Lung (tissue), 12 donors: ENCODE results near the gene SLC4A1. TPM values are rescaled to one million over a fixed set of nuclear protein-coding genes. Genes with fewer than 3 reads are reported as not detected.
A peak's percentile ranks its signal among the peaks of the same experiment; 100 is the strongest.

Experiments
- ATAC-seq: fragments of 200-7000 bp; cut with Tn5 transposase; one replicate; pipeline ENCODE4 v1.9.1; 2020; ENCODE audit warnings: moderate number of reproducible peaks; ENCODE audit not compliant: insufficient read depth, low FRiP score
- DNase-seq, 3 donors: peaks; one replicate each; pipeline ENCODE4 v3.0.0-alpha.2; 2013 to 2017
- H3K27ac ChIP-seq, 2 donors: one replicate each; pipeline ENCODE4 v1.5.1; 2013; ENCODE audit warnings: mild to moderate bottlenecking in 2 of 2, moderate library complexity in 2 of 2, control low read depth in 1 of 2, inconsistent platforms in 1 of 2, low read depth in 1 of 2, low read length in 1 of 2
- H3K27me3 ChIP-seq, 3 donors: one replicate each; pipeline ENCODE4 v1.5.1; 2013; ENCODE audit warnings: low read length in 2 of 3; ENCODE audit not compliant: control insufficient read depth in 3 of 3, insufficient read depth in 3 of 3
- H3K36me3 ChIP-seq, 4 donors: one replicate each; pipeline ENCODE4 v1.5.1; 2013; ENCODE audit warnings: low read length in 4 of 4, mild to moderate bottlenecking in 1 of 4, moderate library complexity in 1 of 4; ENCODE audit not compliant: control insufficient read depth in 4 of 4, insufficient read depth in 4 of 4
- H3K4me1 ChIP-seq, 5 donors: one replicate each; pipeline ENCODE4 v1.5.1; 2013; ENCODE audit warnings: low read length in 5 of 5, mild to moderate bottlenecking in 2 of 5, moderate library complexity in 1 of 5; ENCODE audit not compliant: control insufficient read depth in 5 of 5, insufficient read depth in 5 of 5
- H3K4me3 ChIP-seq: one replicate; pipeline ENCODE4 v1.5.1; 2013; ENCODE audit warnings: mild to moderate bottlenecking, control low read depth, moderate library complexity
- H3K9ac ChIP-seq, 2 donors: one replicate each; pipeline ENCODE4 v1.5.1; 2013; ENCODE audit warnings: low read length in 2 of 2, control low read depth in 1 of 2; ENCODE audit not compliant: insufficient read depth in 1 of 2
- H3K9me3 ChIP-seq, 4 donors: one replicate each; pipeline ENCODE4 v1.5.1; 2013; ENCODE audit warnings: low read length in 3 of 4, mild to moderate bottlenecking in 1 of 4, moderate library complexity in 1 of 4; ENCODE audit not compliant: control insufficient read depth in 4 of 4, insufficient read depth in 3 of 4
- WGBS, 2 donors: extraction: QIAGEN DNeasy Blood & Tissue Kit; methylation state at CpG; one replicate each; pipeline ENCODE4 v1.1.7; 2013; 5-methylcytosine and 5-hydroxymethylcytosine counted together
- polyA plus RNA-seq, 2 donors: library from polyadenylated mRNA; stranded (reverse); fragments of 200-250 nt; gene quantifications; one replicate each; pipeline ENCODE4 v1.2.1, GENCODE V29; 2013
- total RNA-seq, 2 donors: library from RNA; depleted of rRNA in 1 of 2; stranded (reverse); fragments of >200 nt in 1 of 2; gene quantifications; one replicate each; pipeline ENCODE4 v1.2.1, GENCODE V29; 2014 to 2021
- TF ChIP-seq, protein P1 (sequence below): IDR thresholded peaks from 2 replicates; pipeline ENCODE4 v1.5.1; 2012; ENCODE audit warnings: mild to moderate bottlenecking; ENCODE audit errors: control extremely low read depth, extremely low read depth
- donor health status: control.
- donor health status: control.
- donor health status: Bipolar disorder and iron deficiency.
- donor health status: healthy.
- donor health status: DM: yes; HTN: yes; CAD: no.

SLC4A1 gene
- total and polyA plus RNA-seq, 4 donors: 0.10 to 40.9 (median 0.77) TPM

DNA sequence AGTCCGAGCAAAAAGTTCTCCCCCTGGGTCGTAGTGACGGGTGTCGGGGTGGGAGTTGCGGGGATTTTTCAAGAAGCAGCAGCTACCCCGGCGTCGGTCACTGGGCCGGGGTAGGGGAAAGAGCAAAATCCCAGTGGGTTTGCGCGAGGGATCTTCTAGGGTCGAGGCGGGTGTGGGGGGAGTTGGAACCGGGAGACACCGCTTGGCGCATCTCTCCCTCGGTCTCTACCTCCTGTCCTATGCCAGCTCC lies 46.1 kb downstream of the SLC4A1 start:
- Histone ChIP-seq H3K36me3 (peaks cover 0 to 8% (median 1%) of the 10 kb centered on the region in 4 donors), H3K27me3 (no peaks in the 10 kb centered on the region), H3K9me3 (no peaks in the 10 kb centered on the region), H3K4me1 (peaks cover 5 to 38% (median 16%) of the 10 kb centered on the region in 5 donors), H3K4me3 (peak overlapping the region; percentile 38), H3K9ac (peak overlapping the region in 1 of 2 donors; percentile 47), H3K27ac (peak overlapping the region; percentile 98 to 99)
- TF ChIP-seq, protein P1, sequence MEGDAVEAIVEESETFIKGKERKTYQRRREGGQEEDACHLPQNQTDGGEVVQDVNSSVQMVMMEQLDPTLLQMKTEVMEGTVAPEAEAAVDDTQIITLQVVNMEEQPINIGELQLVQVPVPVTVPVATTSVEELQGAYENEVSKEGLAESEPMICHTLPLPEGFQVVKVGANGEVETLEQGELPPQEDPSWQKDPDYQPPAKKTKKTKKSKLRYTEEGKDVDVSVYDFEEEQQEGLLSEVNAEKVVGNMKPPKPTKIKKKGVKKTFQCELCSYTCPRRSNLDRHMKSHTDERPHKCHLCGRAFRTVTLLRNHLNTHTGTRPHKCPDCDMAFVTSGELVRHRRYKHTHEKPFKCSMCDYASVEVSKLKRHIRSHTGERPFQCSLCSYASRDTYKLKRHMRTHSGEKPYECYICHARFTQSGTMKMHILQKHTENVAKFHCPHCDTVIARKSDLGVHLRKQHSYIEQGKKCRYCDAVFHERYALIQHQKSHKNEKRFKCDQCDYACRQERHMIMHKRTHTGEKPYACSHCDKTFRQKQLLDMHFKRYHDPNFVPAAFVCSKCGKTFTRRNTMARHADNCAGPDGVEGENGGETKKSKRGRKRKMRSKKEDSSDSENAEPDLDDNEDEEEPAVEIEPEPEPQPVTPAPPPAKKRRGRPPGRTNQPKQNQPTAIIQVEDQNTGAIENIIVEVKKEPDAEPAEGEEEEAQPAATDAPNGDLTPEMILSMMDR: no peak
- peak in 1 of 3 donors; percentile 46 for DNase-seq
- no peak for ATAC-seq
- 0 to 1% methylated on average over 17 of the region's 17 CpGs for WGBS, 2 donors

DNA sequence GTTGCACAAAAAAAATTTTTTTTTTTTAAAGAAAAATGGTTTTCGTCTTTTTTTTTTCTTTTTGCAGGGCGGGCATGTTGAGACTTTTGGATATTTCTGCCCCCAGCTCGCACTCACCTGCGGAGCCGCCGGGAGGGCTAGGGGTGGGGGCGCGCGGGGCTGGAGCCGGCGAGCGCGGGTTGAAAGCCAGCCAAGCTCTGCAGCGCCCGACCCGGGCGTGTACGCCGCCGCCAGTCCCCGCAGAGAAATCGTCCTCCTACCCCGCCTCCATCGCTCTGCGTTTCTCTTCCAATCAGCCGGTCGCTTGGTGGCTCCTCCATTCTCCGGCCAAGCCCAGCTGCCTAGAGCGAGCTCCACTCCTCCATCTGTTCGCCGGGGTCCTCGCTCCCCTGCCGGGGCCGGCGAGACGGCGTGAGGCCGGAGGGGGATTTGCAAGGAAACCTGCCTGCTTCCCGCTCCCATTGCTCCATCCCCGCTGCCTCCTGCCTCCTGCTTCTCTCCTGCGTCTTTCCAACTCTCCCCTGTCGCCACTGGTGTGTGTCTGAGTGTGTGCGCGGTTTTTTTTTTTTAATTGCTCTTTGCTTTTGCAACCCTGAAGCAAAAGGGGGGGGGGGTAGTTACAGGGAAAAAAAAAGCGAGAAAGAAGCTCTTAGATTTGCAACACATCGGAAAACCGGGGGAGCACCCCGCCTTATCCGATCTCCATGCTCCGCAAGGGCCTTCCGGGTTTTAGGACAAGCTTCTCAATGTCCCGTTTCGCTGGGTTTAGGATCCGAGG lies 46.7 kb downstream of the SLC4A1 start:
- H3K4me1 ChIP-seq: peaks cover 5 to 39% (median 16%) of the 10 kb centered on the region in 5 donors

DNA sequence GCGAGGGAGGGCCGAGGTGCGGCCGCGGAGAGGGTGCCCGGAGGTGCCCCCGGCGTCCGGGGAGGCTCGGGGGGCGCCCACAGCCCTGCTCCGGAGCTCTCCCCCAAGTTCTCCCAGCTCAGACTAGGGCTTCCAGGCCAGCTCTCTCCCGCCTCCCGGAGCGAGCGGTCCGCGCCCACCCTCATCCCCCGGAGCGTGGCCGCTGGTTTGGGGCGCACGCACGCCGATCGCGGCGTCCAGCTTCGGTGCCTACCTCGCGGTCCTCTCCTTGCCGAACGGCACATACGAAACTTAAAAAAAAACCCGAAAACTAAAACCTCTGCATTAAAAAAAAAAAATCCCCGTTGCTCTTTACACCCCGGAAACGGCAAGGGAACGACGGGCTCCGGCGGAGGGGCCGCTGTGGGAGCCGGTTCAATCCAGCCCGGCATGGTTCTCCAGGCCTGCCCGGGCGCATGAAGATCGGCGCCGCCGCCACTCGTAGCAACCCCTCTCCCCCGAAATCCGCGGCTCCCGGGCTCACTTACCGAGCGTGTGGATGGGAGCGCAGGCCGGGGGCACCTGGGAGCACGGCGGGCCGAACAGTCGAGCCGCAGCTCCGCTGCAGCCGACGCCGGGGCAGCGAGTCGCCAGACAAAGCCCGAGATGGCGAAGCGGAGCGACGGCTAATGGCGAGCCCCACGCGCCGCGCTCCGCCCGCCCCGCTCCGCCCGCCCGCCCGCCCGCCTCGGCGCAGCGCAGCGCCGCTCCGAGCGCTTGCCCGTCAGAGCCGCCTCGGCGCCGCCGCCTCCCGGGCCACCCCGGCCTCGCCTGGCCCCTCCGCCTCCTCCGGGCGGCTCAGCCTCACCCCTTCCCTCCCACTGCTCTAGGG lies 47.5 kb downstream of the SLC4A1 start:
- Histone ChIP-seq H3K27ac (peak overlapping the region; percentile 98 to 99), H3K9ac (no peak overlapping the region), H3K4me3 (peak overlapping the region; percentile 97), H3K9me3 (no peaks in the 10 kb centered on the region), H3K4me1 (peaks cover 5 to 39% (median 16%) of the 10 kb centered on the region in 5 donors), H3K36me3 (peaks cover 0 to 20% (median 12%) of the 10 kb centered on the region in 4 donors), H3K27me3 (no peaks in the 10 kb centered on the region)
- TF ChIP-seq, protein P1: no peak
- ATAC-seq: peak; percentile 8
- 0% methylated on average over 87 to 108 of the region's 108 CpGs for WGBS, 2 donors
- DNase-seq: peak; percentile 66 to 77 (median 71)

More for the DNA sequence above, 46.7 kb downstream of the SLC4A1 start:
- Histone ChIP-seq H3K27me3 (no peaks in the 10 kb centered on the region), H3K9me3 (no peaks in the 10 kb centered on the region), H3K27ac (peak overlapping the region; percentile 98 to 99), H3K4me3 (peak overlapping the region; percentile 68), H3K36me3 (peaks cover 0 to 13% (median 4%) of the 10 kb centered on the region in 4 donors), H3K9ac (peak overlapping the region in 1 of 2 donors; percentile 47)
- WGBS, 2 donors: 0% methylated on average over 54 of the region's 54 CpGs
- TF ChIP-seq, protein P1: no peak
- peak; percentile 89 to 92 (median 91) for DNase-seq
- peak; percentile 22 for ATAC-seq
